Astrocyte (in vitro differentiated cells and primary cell): ENCODE measurements around the gene MEIOB.
A peak's percentile ranks its signal among the peaks of the same experiment; 100 is the strongest.

Experiments used
- EZH2 ChIP-seq: IDR thresholded peaks from 2 replicates; pipeline ENCODE4 v1.6.1; 2012; ENCODE audit warnings: mild to moderate bottlenecking, low read length, inconsistent platforms; ENCODE audit not compliant: insufficient read depth
- TF ChIP-seq, protein P1 (sequence below): IDR thresholded peaks from 2 replicates; pipeline ENCODE4 v1.5.1; 2011; ENCODE audit warnings: low read depth, mild to moderate bottlenecking, inconsistent platforms, low read length, moderate library complexity; ENCODE audit not compliant: insufficient read depth

DNA sequence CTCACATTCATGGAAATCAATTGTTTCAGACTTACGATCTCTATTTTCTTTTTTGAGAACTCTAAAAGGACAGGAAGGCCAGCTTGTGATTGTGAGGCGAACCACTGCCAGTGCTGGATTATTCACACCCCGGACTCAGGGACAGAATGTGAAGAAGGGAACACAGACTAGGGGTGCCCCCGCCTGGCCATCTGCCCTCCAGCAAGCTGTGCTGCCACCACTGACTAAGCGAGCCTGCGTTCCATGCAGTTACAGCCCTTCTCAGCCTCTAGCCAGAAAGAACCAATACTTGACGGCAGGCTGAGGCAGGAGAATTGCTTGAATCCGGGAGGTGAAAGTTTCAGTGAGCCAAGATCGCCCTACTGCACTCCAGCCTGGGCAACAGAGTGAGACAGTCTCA, 48.1 kb downstream of the MEIOB start:
- TF ChIP-seq, protein P1, sequence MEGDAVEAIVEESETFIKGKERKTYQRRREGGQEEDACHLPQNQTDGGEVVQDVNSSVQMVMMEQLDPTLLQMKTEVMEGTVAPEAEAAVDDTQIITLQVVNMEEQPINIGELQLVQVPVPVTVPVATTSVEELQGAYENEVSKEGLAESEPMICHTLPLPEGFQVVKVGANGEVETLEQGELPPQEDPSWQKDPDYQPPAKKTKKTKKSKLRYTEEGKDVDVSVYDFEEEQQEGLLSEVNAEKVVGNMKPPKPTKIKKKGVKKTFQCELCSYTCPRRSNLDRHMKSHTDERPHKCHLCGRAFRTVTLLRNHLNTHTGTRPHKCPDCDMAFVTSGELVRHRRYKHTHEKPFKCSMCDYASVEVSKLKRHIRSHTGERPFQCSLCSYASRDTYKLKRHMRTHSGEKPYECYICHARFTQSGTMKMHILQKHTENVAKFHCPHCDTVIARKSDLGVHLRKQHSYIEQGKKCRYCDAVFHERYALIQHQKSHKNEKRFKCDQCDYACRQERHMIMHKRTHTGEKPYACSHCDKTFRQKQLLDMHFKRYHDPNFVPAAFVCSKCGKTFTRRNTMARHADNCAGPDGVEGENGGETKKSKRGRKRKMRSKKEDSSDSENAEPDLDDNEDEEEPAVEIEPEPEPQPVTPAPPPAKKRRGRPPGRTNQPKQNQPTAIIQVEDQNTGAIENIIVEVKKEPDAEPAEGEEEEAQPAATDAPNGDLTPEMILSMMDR, result peak; percentile 17
- TF ChIP-seq EZH2, result no peak
